Mesenteric fat pad (tissue), 1 donor: ENCODE data around the gene MGAT5B. TPM values are rescaled to one million over a fixed set of nuclear protein-coding genes. Genes with fewer than 3 reads are reported as not detected.

Experiments used
- DNase-seq: peaks from one replicate; pipeline ENCODE4 v3.0.0-alpha.2; 2020; ENCODE audit warnings: low spot score
- total RNA-seq: library from RNA; stranded (reverse); fragmentation: NEBNext Ultra II Directional; extraction: Animal tissue kit (Norgen Biotek cat#: 25700); gene quantifications from one replicate; pipeline ENCODE4 v1.2.1, GENCODE V29; 2021
- donor health status: DM: yes; HTN: yes; CAD: no.

MGAT5B gene
- total RNA-seq, 1 donor from 2014 or later: 1.1 TPM

- no peak for DNase-seq
These were observed 35.4 kb downstream of the MGAT5B start for GRCh38 chr17:76903631-76904030.

DNA sequence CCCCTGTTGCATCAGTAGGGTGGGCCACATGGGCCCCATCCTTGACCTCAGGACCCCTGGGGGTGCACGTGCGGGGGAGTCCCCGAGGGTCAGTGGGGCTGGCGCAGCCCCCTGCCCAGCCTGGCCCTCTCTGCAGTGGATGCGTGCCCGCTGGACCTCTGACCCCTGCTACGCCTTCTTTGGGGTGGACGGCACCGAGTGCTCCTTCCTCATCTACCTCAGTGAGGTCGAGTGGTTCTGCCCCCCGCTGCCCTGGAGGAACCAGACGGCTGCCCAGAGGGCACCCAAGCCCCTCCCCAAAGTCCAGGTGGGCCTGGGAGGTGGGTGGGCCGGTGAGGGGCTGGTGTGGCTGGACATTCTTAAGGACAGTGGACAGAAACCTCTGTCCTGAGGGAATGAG is 35.9 kb downstream of the MGAT5B start:
- DNase-seq: no peak

DNA sequence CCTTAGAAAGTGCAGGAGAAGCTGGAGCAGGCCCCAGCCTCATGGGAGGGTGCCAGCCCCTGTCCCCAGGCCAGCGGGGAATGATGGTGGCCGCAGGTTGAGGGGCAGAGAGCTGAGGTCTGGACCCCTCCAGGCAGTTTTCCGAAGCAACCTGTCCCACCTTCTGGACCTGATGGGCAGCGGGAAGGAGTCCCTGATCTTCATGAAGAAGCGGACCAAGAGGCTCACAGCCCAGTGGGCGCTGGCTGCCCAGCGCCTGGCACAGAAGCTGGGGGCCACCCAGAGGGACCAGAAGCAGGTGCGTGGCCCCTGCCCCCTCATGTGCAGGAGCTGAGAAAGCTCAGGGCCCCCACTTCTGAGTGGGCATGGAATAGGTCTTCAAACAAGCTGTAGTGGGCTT is 36.8 kb downstream of the MGAT5B start:
- DNase-seq: no peak

- DNase-seq: no peak
These were observed 37.6 kb downstream of the MGAT5B start for GRCh38 chr17:76905836-76906235.

DNA sequence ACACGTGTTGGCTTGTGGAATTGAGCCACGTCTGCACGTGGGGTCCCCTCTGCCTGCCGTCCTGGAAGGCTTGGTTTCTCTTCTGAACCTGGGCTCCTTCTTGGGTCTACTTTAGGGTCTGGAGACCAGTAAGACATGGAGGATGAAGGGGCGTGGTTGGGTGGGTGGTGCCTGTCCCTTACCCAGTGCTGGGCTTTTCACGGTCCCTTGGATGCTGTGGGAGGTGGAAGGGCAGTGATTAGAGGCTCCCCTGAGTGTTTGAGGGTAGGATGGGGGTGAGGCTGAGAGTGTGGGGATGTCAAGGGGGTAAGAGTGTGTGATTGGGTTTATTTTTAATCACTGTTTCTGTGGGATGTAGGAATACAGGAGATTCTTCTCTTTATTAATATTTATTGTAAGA is 38.3 kb downstream of the MGAT5B start:
- DNase-seq: no peak

DNA sequence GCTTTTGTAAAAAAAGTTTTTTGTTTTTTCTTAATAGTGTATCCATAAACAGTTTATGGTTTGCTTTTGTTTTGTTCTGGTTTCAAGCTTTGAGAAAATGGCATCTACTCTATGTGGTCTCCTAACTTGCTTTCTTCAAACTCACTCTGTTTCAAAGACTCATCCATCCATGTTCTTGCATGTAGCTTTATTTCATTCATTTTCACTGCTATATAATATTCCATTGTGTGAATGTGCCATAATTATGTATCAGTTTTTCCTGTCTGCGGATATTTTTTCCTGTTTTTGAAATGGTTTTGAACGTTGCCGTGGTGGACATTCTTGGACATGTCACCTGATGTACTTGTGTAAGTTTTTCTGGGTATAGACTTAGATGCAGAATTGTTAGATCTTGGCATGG is 39.1 kb downstream of the MGAT5B start:
- DNase-seq: no peak

DNA sequence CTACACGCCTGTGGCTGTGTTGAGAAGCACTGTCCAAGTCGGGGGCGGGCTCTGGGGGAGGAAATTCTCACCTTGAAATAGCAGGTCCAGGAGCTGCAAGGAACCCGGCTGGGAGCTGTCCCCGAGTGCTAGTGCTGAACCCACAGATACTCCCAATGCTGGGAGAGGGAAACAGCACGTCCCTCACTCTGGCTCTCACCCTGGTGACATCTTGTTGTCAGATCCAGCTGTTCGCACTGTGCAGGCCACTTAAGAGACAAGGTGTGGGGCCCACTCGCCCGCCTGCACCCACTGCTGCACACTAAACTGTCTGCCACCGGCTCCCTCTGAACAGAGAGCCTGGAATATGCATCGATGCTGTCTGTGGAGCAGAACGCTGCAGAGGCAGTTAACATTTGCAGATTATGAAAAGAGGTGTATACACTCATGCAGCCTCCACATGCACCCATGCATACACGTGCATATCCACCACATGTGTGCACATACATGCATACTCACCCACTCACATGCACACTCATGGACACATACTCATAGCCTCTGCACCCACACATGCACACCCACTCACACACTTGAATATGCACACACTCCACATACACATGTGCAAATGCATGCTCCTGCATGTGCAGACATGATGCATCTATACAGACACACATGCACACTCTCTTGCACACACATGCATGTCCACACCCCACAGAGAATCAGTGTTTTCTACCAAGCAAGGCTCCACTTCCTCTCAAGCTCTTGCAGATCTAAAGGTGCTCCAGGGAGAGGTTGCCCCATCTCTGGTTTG is 42.0 kb downstream of the MGAT5B start:
- no peak for DNase-seq

DNA sequence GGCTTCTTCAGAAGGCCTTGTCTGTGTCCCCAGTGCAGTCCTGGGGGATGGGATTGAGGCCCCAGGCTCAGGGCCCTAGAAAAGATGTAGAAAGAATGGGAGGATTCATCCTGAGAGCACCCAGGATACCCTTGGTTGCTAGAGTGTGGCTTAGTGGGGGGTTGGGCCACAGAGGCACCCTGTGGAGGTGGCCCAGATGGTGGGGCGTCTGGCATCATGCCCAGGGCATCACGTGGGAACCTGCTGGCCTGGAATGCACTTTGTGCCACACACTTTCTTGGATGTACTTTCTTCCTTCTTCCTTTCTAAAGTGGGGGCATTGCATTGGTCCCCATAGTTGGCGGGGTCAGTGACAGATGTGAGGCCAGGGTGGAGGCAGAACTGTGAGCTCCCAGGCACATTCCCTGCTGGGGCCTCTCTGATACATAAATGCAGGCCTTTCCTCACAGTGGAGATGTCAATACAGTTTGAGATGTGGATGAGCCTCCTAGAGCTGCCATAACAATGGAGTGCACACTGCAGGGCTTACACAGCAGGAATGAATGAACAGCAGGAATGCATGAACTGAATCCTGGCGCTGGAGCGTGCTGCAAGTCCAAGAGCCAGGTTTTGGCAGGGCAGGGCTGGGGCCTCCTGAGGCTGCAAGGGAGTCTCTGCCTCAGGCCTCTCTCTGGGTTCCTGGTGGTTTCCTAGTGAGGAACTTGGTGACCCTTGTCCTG is 43.3 kb downstream of the MGAT5B start:
- no peak for DNase-seq

DNA sequence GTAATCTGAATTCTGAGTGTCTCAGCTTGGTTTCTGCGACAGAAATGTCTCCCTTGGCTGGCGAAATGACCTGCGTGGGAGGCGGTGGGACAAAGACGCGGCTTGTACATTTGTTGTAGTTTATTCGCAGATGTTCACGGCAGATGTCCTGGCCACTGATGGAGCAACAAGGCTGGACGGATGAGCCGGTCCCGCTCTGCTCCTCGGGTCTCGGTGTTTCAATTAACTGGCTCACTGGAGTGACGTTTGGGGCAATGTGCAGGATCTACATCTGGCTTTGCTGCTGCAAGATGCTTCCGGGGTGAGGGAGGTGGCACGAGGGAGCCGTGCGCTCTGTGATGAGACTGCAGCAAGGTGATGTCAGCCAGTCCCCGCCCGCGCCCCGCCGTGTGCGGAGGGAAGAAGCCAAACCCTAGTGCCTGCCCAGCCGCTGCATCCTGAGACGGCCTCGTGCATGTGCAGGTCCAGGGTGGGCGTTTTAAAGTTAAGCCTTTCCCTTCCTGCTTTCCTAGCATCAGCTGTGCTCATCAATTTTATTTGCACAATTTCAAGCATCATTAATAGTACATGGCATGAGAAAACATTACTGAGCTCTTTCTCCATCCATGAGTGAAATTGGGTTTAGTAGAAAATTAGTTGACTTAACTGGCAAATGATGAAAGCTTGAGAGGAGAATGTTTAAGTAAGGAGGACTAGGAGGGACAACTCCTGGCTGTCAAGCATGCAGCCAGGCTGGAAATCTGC is 44.4 kb downstream of the MGAT5B start:
- DNase-seq: no peak

DNA sequence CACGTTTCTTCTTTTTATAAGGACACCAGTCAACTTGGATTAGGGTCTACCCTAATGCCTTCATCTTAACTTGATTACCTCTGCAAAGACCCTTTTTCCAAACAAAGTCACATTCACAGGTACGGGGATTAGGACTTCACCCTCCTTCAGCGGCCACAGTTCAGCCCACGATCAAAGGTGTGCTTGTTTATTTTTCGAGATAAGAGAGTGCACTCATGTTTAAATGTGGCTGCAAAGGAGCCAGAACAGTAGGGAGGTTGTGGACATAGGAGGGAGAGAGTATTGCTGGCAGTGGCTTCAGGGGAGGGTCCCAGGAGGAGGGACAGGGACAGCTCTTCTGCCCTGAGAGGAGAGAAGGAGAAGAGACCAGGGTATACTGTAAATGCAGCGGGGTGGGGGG is 46.7 kb downstream of the MGAT5B start:
- no peak for DNase-seq

DNA sequence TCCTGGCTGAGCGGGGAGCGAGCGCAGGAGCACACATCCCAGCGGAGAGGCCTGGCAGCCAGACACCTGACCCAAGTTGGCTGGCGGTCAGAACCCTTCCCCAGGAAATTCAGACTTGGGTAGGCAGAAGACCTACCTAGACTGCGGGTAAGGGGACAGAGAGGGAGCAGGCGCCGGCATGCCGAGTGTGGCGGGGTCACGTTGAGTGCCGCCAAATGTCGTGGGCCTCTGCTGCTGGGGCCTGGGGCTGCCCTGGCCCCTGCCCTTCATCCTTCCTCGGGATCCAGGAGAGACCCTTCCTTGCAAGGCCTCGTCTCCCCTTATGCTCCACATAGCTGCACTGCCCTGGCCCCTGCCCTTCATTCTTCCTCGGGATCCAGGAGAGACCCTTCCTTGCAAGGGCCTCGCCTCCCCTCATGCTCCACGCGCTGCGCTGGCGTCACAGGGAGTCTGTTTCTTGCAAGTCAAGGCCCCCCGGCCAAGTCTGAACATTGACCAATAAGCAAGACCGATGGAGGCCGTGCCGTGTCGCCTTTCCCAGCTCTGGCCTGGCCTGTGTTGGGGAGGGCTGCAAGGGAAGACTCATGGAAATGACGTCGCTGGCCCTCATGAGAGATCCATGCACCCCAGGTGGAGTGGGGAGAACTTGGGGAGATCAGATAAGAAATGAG is 47.8 kb downstream of the MGAT5B start:
- DNase-seq: no peak

GRCh38 chr17:76917829-76918228 is 49.6 kb downstream of the MGAT5B start:
- DNase-seq: no peak

DNA sequence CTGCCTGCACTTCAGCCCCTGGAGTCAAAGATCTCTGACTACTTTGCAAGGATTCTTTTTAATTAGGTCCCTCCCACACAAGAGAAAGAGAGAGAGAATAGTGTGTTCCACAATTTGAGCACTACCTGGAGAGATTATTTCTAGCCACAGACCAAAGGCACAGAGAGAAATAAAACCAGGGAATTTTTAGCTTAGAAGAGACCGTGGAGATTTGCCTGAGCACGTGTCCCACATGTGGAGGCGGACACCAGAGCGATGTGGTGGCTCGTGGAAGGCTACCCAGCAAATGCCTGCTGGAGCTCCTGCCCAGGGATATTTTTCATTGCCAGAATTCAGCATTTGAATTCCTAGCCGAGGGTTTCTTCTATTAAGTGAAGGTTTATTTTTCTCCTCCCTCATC is 50.6 kb downstream of the MGAT5B start:
- no peak for DNase-seq

GRCh38 chr17:76920364-76921139 is 52.3 kb downstream of the MGAT5B start:
- no peak for DNase-seq

DNA sequence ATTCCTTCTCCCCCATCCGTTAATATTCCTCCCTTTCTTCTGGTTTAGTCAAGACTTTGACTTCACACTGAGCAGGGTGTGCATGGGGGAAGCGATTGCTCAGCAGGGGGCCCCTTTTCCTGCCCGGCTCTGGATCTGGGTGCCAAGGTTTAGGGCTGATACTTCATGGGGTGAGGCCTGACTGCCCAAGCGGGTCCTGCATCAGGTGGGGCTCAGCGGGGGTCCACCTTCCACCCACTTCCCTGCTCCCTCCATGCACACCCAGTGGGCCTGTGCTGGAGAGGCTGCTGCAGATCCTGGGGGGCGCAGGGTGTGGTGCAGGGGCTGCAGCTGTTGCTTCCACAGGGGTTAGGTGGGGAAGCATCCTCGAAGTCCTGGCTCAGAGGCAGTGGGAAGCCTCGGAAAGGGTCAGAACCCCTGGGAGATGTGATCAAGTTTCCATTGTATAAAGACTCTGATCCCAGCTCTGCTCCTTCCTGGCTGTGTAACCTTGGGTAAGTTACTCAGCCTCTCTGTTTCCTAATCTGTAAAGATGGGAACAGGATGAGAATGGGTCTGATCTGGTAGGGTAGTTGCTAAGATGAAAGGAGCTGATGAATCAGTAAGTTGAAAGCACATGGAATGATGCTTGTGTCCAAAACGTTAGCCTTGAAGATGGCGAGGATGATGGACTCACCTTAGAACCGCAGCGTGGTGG is 53.3 kb downstream of the MGAT5B start:
- DNase-seq: no peak

GRCh38 chr17:76922084-76922483 is 53.9 kb downstream of the MGAT5B start:
- DNase-seq: no peak

DNA sequence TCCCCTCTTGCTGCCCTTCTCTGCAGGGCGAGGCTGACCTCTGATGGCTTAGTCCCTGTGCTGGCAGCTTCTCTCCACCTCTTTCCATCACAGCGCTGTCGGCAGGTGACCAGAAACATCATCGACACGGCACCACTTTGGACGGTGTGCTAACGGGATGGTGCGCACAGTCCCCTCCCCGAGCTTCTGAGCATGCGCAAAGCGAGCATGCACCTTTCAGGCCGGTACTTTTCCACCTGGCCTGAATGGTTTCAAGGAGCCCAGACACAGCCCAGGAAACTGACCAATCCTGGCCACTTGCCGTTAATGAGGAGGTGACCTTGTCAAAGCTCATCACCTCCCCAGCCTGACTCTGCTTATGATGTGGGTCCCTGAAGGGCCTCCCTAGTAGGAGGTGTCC is 54.8 kb downstream of the MGAT5B start:
- no peak for DNase-seq

GRCh38 chr17:76923491-76923890 is 55.3 kb downstream of the MGAT5B start:
- DNase-seq: no peak

GRCh38 chr17:76924345-76925342 is 56.4 kb downstream of the MGAT5B start:
- DNase-seq: no peak
